ENCODE results near the gene LAMA3. TPM values are rescaled to one million over a fixed set of nuclear protein-coding genes. Genes with fewer than 3 reads are reported as not detected.

Gene LAMA3
- total RNA-seq, 1 donor: 2.4 TPM

GRCh38 chr18:23812546-23813440, 123.5 kb downstream of the LAMA3 start:
- peak in 1 of 3 donors; percentile 58 for DNase-seq (ENCODE audit: low read depth in 2 of 3, low spot score in 2 of 3)

- no peak for DNase-seq (ENCODE audit: low read depth in 2 of 3, low spot score in 2 of 3)
These were observed 125.8 kb downstream of the LAMA3 start for GRCh38 chr18:23814991-23815614.

GRCh38 chr18:23816021-23816420, 126.8 kb downstream of the LAMA3 start:
- no peak for DNase-seq (ENCODE audit: low read depth in 2 of 3, low spot score in 2 of 3)

- DNase-seq (ENCODE audit: low read depth in 2 of 3, low spot score in 2 of 3): no peak
These were observed 127.5 kb downstream of the LAMA3 start for GRCh38 chr18:23816740-23817139.

GRCh38 chr18:23819001-23819400, 129.7 kb downstream of the LAMA3 start:
- no peak for DNase-seq (ENCODE audit: low read depth in 2 of 3, low spot score in 2 of 3)

- DNase-seq (ENCODE audit: low read depth in 2 of 3, low spot score in 2 of 3): no peak
These were observed 133.5 kb downstream of the LAMA3 start for GRCh38 chr18:23822590-23823385.

- DNase-seq (ENCODE audit: low read depth in 2 of 3, low spot score in 2 of 3): peak in 1 of 3 donors; percentile 34
These were observed 135.0 kb downstream of the LAMA3 start for GRCh38 chr18:23824240-23824639.

GRCh38 chr18:23824669-23825068, 135.4 kb downstream of the LAMA3 start:
- DNase-seq (ENCODE audit: low read depth in 2 of 3, low spot score in 2 of 3): no peak

GRCh38 chr18:23825496-23825895, 136.2 kb downstream of the LAMA3 start:
- DNase-seq (ENCODE audit: low read depth in 2 of 3, low spot score in 2 of 3): no peak

GRCh38 chr18:23825978-23826405, 136.7 kb downstream of the LAMA3 start:
- peak in 2 of 3 donors; percentile 51 to 64 for DNase-seq (ENCODE audit: low read depth in 2 of 3, low spot score in 2 of 3)

- DNase-seq (ENCODE audit: low read depth in 2 of 3, low spot score in 2 of 3): no peak
These were observed 137.8 kb downstream of the LAMA3 start for GRCh38 chr18:23826850-23827620.

GRCh38 chr18:23827681-23828080, 138.4 kb downstream of the LAMA3 start:
- DNase-seq (ENCODE audit: low read depth in 2 of 3, low spot score in 2 of 3): no peak

GRCh38 chr18:23828426-23828825, 139.2 kb downstream of the LAMA3 start:
- peak; percentile 28 to 91 (median 87) for DNase-seq (ENCODE audit: low read depth in 2 of 3, low spot score in 2 of 3)

GRCh38 chr18:23832911-23833310, 143.7 kb downstream of the LAMA3 start:
- no peak for DNase-seq (ENCODE audit: low read depth in 2 of 3, low spot score in 2 of 3)

- DNase-seq (ENCODE audit: low read depth in 2 of 3, low spot score in 2 of 3): no peak
These were observed 144.5 kb downstream of the LAMA3 start for GRCh38 chr18:23833714-23834113.

GRCh38 chr18:23835091-23835490, 145.8 kb downstream of the LAMA3 start:
- no peak for DNase-seq (ENCODE audit: low read depth in 2 of 3, low spot score in 2 of 3)

GRCh38 chr18:23835506-23835905, 146.3 kb downstream of the LAMA3 start:
- peak in 1 of 3 donors; percentile 19 for DNase-seq (ENCODE audit: low read depth in 2 of 3, low spot score in 2 of 3)

- no peak for DNase-seq (ENCODE audit: low read depth in 2 of 3, low spot score in 2 of 3)
These were observed 148.3 kb downstream of the LAMA3 start for GRCh38 chr18:23837591-23837990.

GRCh38 chr18:23838233-23838632, 149.0 kb downstream of the LAMA3 start:
- DNase-seq (ENCODE audit: low read depth in 2 of 3, low spot score in 2 of 3): no peak

- DNase-seq (ENCODE audit: low read depth in 2 of 3, low spot score in 2 of 3): peak in 1 of 3 donors; percentile 4
These were observed 149.6 kb downstream of the LAMA3 start for GRCh38 chr18:23838801-23839366.
